Measurements from ENCODE around the gene AFDN.
"Not testable (repeated sequence)": the region's sequence is repeated elsewhere in the genome, so short reads cannot be mapped to it uniquely, and the experiment has no call there.

Gene AFDN

DNA sequence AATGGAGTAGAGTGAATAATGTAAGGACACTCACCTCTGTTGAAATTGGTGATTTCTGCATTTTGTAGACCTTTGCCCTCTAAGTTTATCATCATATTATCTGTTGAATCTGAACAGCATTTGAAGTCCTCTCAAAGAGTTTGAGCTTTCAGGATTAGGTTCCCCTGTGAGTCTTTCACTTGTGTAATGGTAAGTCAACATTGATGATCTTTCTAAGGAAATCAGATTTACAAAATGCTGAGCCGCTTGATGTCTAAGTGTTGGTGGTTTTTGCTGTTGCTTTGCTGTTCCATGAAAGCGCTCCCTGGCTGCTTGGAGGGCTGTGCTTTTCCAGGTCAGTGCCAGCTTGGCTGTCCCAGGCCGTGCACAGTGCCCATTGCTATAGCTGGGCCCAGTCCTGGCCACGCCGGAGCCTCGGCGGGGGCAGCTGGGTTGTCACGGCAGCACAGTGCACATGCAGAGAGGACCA is 136.9 kb downstream of the AFDN start:
- no peak for DNase-seq

- DNase-seq: no peak
Observed at GRCh38 chr6:167965592-167966539, 139.2 kb downstream of the AFDN start.

- no peak for DNase-seq
Observed at GRCh38 chr6:167966540-167966905, 139.8 kb downstream of the AFDN start.

- DNase-seq: peak; percentile 49
Observed at GRCh38 chr6:167968091-167968490, 141.4 kb downstream of the AFDN start.

- DNase-seq: no peak
Observed at GRCh38 chr6:167970230-167970629, 143.5 kb downstream of the AFDN start.

- no peak for DNase-seq
Observed at GRCh38 chr6:167972193-167972592, 145.5 kb downstream of the AFDN start.

GRCh38 chr6:167973148-167973885 is 146.6 kb downstream of the AFDN start:
- DNase-seq: peak; percentile 38

DNA sequence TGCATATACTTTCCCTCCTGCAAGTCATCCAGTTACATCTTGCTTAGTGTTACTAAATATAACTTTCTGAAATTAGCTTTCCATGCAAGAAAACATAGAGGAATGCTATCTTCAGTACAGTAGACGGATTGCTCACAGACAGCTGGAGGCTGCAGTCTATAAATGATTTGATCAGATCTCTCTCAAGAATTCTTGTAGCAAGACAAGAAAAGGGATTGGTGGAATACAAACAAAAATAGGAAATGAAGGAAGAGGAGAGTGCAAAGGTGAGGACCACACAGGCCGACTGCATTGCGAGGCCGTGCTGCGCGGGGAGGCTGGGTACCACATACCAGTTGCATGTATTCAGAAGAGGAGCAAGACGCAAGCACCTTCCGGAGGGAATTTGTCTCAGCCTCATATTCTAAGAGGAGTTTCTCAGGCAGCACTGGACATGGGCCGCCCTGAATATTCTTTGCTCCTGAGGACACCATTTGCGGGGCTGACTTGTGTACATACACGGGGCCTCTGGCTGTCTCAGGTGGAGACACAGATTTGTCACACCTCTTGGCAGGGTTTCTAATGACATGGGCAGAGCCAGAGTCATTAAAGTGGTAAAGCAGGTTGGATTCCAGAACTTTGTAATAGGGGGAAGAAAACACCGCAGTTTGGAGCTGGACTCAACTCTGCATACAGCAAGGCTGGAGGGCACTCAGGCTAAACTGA is 148.1 kb downstream of the AFDN start:
- DNase-seq: no peak

- no peak for DNase-seq
Observed at GRCh38 chr6:167975458-167975857, 148.7 kb downstream of the AFDN start.

DNA sequence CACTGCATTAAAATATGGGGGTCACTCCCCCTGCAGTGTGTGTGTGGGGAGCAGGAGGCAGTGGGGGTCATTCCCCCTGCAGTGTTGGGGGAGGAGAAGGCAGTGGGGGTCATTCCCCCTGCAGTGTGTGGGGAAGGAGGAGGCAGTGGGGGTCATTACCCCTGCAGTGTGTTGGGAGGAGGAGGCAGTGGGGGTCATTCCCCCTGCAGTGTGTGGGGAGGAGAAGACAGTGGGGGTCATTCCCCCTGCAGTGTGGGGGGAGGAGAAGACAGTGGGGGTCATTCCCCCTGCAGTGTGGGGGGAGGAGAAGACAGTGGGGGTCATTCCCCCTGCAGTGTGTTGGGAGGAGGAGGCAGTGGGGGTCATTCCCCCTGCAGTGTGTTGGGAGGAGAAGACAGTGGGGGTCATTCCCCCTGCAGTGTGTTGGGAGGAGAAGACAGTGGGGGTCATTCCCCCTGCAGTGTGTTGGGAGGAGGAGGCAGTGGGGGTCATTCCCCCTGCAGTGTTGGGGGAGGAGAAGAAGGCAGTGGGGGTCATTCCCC is 149.5 kb downstream of the AFDN start:
- not testable (repeated sequence) for DNase-seq

GRCh38 chr6:167976708-167977107 is 150.0 kb downstream of the AFDN start:
- DNase-seq: no peak

DNA sequence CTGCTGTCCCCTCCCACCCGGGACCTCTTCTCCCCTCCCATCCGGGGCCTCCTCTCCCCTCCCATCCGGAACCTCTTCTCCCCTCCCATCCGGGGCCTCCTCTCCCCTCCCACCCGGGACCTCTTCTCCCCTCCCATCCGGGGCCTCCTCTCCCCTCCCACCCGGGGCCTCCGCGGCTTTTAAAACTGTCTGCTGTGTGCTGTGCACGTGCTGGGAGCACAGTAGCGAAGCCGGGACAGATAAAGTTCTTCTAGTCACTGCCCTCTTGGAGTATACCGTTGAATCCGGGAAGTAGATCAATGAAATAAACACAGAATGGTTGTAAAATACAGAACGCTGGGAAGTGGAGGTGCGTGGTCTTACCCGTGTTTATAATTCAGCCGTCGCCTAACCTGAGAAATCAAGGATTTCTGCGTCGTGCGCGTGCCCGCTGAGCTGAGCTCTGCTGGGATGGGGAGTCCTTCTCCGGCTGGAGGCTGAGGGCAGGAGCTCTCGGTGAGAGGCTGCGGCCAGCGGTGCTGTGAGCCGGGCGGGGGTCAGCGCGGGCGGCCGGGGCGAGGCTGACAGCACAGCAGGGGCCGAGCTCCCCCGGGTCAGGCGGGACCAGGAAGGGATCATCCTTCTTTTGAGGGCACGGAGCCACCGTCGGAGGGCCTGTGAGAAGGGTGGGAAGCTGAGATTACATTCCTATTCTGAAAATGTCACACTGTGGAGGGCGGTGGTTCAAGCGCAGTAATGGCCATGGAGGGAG is 151.2 kb downstream of the AFDN start:
- no peak for DNase-seq

DNA sequence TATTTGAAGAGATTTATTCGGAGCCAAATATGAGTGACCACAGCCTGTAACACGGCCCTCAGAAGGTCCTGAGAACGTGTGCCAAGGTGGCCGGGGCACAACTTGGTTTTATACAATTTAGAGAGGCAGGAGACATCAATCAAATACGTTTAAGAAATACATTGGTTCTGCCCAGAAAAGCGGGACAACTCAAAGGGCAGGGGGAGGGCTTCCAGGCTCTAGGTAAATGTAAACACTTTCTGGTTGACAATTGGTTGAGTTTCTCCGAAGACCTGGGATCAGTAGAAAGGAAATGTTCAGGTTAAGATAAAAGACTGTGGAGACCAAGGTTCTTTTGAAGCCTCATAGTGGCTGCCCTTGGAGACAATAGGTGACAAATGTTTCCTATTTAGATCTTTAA is 151.9 kb downstream of the AFDN start:
- DNase-seq: no peak

GRCh38 chr6:167979436-167980139 is 152.9 kb downstream of the AFDN start:
- no peak for DNase-seq

GRCh38 chr6:167980911-167981580 is 154.3 kb downstream of the AFDN start:
- DNase-seq: no peak

DNA sequence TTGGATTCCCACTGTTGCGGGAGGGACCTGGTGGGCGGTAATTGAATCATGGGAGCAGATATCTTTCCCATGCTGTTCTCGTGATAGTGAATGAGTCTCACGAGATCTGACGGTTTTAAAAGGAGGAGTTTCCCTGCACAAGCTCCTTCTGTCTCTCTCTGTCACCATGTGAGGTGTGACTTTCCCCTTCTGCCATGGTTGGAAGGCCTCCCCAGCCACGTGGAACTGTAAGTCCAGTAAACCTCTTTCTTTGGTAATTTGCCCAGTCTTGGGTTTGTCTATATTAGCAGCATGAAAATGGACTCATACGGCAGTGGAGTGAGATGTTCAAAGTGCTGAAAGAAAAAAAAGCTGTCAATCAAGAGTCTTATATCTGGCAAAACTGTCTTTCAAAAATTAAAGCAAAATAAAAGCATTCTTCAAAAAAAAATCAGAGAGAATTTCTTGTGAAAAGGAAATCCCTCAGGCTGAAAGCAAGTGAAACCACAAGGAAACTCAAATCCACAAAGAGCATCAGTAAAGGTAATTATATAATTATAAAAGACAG is 155.3 kb downstream of the AFDN start:
- no peak for DNase-seq

DNA sequence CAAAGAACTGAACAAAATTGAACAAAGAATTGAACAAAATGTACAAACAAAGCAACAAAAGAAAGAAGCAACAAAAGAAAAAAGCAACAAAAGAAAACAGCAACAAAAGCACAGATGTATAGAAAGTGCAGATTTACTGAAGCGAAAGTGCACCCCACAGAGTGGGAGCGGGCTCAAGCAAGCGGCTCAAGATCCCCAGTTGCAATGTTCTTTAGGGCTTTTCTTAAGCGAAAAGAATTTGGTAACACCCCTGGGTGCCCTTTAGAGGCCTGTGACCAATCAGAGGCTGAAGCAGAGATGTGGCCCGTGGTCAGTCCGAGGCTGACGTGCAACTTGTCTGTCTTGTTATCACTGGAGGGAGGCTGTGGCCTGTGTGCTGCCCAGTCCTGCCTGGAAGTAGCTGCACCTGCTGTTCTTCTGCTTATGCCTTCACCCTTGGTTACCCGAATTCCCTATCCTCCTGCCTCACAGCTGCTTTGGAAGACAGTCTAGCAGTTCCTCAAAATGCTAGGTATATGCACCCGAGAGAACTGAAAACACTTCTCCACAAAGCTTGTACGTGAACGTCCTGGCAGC is 157.5 kb downstream of the AFDN start:
- no peak for DNase-seq

- no peak for DNase-seq
Observed at GRCh38 chr6:167984876-167985604, 158.3 kb downstream of the AFDN start.

- no peak for DNase-seq
Observed at GRCh38 chr6:167985911-167986595, 159.3 kb downstream of the AFDN start.

All from NCI-H69 (cell line).